HG03064 (cell line): Measurements from ENCODE around the gene DOCK3.
"Not testable (repeated sequence)": the region's sequence is repeated elsewhere in the genome, so short reads cannot be mapped to it uniquely, and the experiment has no call there.

Source experiments
- ATAC-seq: cut with Tn5 transposase; IDR thresholded peaks from one replicate; pipeline ENCODE4 v1.9.1; 2021; ENCODE audit warnings: low read depth; ENCODE audit not compliant: unreplicated experiment

Gene DOCK3

DNA sequence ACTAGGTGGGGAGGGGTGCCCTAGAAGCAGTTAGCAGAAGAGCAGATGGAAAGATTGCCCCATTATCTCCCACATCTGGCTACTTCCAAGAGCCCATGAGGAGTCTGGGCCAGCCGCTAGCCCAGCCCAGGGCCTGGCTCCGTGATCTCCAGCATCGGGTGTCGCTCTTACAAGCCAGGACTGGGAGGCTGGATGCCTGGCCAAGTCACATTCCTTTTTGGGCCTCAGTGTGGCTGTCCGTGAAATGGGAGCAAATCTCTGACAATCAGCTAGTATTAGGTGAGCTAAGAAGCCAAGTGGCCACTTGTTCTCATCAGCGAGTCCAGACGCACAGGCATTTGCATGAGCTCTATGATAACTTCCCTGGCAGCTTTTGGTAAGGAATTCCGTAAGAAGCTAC, 23.3 kb upstream of the DOCK3 start:
- no peak for ATAC-seq

GRCh38 chr3:50651920-50652529, 22.7 kb upstream of the DOCK3 start:
- ATAC-seq, result no peak

DNA sequence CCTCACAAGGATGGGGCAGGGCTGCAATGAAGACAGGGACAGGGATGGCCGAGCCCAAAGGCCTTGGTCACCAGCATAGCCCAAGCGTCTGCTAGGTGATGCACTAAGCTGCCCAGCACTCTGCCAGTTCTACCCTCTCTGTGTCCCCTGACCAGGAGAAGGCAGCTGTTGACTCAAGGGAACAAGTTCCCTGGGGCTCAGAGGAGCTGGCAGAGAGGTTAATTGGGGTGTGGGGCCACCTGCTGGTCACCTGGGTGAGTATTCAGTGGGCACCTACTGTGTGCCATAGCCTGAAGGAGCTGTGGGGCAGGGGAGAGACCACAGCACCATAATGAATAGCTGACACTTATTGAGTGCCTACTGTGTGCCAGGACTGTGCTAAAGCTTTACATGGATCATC, 22.0 kb upstream of the DOCK3 start:
- no peak for ATAC-seq

DNA sequence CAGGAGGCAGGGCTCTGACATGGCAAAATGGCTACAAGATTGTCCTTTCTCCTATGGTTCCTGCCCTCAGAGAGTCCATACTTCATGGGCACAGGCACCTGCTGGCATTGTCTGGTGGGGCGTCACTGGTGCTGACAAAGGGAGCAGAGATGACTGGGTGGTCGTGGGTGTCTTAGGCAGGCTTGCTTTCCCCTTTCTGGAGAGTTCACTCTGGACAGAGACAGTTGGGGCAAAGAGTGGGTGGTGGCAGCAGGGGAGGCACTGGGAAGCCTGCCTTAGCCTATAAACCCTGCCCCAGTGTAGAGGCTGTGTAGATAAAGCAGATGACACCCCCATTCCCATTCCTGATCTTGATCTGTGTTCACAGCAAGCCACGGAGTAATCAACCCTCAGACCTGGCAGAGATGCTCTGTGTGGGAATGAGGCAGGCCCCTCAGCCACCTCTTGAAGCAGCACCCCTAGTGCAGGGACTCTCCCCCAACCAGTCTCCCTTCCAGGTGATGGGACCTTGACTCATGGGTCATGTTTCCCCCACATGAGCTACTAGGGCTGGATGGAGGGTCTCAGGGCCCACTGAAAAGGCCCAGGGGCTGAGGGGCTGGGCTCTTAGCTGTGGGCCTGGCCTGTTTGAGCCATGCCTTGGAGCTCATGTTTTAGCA, 20.7 kb upstream of the DOCK3 start:
- ATAC-seq, result no peak

DNA sequence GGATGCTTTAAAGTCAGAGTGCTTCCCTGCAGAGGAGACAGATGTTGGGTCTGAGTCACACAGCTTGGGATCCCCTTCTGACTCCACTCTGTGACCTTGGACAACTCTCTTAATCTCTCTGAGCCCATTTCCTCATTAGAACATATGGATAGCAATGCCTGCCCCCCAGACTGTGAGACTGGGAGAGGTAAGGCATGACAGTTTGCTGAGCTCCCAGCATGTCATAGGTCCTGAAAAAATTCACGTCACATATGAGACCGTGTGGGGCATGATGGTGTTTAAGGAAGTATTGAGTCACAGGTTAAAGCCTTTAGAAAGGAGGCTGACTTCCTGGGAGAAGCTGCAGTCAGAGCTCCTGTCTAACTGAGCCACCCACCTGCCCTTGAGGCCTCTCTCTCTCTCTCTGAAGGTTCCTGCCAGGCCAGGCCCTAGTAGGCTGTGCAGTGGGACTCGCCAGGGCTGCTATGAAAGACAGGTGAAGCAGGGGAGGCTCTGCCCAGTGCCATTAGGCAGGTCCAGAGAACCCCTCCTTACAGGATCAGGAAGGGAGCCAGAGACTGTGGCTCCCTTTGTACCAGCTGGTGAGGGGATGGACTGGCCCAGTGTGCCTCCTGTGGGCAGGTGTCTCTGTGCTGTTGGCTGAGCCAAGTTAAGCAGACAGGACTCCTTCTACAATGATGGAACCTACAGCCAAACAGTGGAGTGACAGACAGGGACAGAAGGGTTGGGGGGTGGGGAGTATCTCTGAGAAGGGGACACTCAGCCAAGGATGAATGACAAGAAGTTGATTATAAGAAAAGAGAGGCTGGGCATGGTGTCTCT, 19.5 kb upstream of the DOCK3 start:
- ATAC-seq, result no peak

DNA sequence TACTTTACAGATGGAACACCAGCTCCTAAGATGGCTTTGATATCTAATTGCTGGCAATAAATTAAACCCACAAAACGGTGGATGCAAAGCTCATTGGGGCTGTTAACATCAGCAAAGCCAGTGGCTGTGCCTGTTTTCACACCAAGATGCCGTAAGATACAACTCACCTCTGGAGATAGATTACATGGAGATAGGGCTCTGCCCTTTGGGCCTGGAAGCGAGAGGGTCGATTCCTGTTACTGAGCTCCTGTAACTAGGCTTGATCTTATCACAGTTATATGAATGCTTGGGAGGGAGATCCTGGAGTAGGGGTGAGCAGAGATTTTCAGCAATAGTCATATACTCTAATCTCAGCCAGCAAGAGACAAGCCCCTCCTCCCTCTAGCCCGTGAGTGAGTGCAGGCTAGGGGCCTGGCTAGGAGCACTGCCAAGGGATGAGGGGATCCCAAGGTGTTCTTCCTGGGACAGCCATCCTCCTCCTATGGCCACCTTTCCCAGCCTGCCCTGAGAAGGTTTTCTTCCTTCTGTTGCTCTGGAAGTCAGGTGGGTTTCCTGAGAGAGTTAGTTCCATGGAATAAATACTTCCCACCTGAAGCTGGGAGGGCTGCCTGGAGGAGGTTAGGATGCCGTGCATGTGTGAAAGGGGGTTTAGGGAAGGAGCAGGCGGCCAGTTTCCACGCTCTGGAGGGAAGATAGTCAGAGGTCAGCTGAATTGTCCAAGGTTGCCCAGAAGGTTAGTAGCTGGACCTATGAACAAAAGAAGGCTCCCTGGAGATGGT, 18.1 kb upstream of the DOCK3 start:
- no peak for ATAC-seq

DNA sequence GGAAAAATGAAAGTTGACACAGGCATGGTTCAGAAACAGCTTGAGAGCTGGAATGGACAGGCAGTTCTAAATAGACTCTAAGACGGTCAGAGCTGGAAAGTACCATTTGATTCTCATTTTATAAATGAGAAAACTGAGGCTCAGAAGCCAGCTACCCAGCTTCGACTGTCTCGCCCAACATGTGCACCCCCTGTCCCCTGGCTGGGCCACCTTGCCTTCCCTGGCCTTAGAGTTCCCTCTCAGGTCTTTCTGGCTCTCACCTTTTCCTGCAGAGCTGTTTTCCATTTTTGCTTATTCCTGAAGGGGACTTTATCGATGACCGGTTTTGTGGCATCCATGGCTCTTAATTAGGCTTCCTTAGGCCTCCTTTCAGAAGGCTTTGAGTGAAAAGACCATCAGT, 17.3 kb upstream of the DOCK3 start:
- ATAC-seq, result no peak

- no peak for ATAC-seq
These were observed 16.9 kb upstream of the DOCK3 start for GRCh38 chr3:50657816-50658215.

DNA sequence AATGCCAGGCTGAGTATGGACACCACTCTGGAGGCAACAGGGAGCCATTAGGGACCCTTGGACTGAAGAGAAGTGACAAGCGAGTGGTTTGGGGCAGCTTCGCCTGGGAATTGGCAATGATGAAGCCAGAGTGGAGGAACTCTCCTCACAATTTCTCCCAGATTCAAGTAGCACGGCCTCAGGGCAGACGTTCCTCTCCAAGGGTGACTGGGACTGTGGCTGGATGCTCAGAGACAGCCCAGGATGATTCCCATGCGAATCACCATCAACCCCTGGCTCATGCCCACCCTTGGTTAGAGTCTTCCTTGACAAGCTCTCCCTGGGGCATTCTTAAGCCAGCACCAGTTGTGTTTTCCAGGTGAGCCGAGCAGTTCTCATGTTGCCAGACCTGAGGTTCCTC, 16.3 kb upstream of the DOCK3 start:
- ATAC-seq, result no peak

GRCh38 chr3:50658831-50659230, 15.9 kb upstream of the DOCK3 start:
- ATAC-seq, result no peak

DNA sequence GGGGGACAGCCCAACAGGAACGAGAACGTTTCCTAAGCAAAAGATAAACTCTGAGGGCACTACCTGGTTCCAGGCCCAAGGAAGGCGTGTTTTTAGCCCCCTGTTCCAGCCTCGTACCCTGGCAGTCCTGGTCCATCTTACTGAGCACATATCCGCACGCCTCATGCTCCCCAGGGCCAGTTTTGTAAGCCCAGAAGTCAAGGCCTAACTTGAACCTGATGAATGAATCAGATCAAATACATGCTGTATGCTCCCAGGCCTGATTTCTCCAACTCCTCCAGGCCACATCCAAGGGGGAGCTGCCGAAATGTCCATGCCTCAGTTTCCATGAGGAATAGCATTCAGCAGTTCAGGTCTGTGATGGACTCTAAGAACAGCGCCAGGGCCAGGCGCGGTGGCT, 14.3 kb upstream of the DOCK3 start:
- ATAC-seq, result no peak

GRCh38 chr3:50661321-50661837, 13.3 kb upstream of the DOCK3 start:
- ATAC-seq, result no peak

DNA sequence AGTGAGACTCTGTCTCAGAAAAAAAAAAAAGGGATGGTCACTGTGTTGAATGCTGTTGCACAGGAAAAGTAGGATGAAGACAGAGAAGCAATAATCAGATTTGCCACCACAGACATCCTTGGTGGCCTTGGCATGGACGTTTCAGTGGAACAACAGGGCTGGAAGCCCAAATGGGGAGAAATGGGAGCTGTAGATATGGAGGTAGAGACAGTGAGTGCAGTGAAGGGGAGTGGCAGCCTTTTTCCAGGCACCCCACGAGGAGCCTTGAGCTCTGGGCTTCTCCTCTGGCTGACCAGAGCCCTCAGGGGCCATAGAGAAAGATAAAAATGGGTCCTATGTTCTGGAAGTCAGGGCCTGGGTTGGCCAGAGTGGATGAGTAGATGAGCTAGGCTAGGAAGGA, 12.3 kb upstream of the DOCK3 start:
- no peak for ATAC-seq

DNA sequence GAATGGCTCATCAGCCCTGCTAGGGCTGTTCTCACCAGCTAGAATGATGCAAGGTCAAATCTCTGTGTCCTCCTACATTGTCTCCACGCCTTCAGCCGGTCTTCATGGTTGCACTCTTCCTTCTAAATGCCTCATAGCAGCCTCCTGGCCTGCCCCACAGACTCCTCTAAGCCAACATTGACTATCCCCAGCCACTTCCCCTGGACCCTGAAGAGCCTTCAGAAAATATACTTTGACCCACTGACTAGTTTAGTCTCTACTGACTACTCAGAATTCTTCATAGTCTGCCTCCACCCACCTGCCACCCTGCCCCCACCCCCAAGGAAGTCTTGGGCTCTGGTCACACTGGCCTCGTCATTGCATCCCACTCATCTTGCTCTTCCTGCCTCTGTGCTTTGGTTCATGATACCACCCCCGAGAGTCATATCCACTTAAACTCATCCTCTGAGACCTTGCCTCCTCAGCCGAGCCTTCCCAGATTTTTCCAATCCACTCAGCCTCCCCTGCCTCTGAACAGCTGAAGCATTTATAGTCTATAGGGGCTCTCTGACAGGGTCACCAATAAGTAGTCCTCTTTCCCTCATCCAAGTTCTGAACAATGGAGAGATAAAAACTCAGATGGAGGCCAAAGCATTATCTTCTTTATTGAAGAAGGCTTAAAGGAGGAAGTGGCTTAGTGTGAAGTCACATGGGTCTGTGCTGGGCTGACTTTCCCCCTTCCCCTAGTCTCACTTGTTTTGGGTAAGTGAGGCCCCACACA, 9.5 kb upstream of the DOCK3 start:
- no peak for ATAC-seq

DNA sequence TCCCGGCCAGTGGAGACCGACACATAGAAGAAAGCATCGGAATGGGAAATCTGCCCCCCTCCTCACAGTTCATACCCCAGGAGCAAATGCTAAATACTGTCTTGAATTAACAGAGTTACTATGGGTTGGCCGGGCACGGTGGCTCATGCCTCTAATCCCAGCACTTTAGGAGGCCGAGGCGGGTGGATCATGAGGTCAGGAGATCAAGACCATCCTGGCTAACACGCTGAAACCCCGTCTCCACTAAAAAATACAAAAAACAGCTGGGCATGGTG, 8.9 kb upstream of the DOCK3 start:
- ATAC-seq, result not testable (repeated sequence)

DNA sequence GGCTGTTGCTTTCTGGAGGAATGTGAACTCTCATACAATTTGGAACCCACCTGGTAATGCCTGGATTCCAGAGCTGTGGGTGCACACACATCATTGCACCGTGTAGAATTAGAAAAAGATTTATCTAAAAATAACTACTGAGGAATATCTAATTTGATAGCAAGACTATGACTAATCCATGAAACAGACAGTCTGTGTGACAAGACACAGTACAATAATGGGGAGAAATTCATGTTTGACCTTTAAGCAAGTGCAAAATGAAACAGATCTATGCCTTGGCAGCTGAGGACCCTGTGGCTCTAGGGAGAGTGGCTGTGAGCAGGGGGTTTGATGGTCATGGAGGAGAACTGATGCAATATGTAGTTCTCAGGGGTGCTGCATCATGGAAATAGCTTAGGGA, 7.9 kb upstream of the DOCK3 start:
- no peak for ATAC-seq

- no peak for ATAC-seq
These were observed 3.4 kb upstream of the DOCK3 start for GRCh38 chr3:50671331-50671730.

GRCh38 chr3:50672656-50673055, 2.1 kb upstream of the DOCK3 start:
- ATAC-seq, result no peak

DNA sequence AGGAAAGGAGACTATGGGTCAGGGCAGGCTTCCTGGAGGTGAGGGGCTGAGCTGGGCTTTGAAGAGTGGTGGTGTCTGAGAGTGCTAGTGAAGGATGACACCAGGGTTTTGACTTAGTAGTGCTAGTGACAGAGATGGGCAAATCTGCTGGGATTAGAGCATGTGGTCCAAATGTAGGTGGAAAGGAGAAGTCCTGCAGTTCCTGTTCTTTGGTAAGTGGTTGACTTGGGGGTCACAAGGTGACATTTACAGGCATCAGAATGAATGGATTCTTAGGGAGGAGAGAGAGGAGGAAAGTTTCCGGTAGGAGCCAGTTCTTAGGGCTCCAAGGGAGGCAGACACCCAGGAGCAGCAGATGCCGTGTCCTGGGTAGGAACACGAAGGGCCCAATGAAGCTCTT, 796 bp upstream of the DOCK3 start:
- no peak for ATAC-seq
